B cell (primary cell): ENCODE measurements around the gene NFATC2.

Experiments used
- CTCF ChIP-seq: fragments of 200-600 bp; IDR thresholded peaks from one replicate; pipeline ENCODE4 v1.8.0; 2022; ENCODE audit warnings: antibody characterized with exemption, mild to moderate bottlenecking
- EZH2 ChIP-seq: IDR thresholded peaks from 2 replicates; pipeline ENCODE4 v1.6.1; 2012; ENCODE audit warnings: borderline replicate concordance, low read depth, mild to moderate bottlenecking, moderate library complexity, low read length; ENCODE audit not compliant: insufficient read depth, poor library complexity, severe bottlenecking

- TF ChIP-seq CTCF: no peak
- no peak for TF ChIP-seq EZH2
These were observed 23.0 kb upstream of the NFATC2 start for GRCh38 chr20:51565298-51566144.
